GM18498 (cell line): ENCODE results near the gene MED19.
"Not testable (repeated sequence)": the region's sequence is repeated elsewhere in the genome, so short reads cannot be mapped to it uniquely, and the experiment has no call there.

Experiments used
- ATAC-seq: cut with Tn5 transposase; IDR thresholded peaks from one replicate; pipeline ENCODE4 v1.9.1; 2021; ENCODE audit warnings: mild to moderate bottlenecking, moderate library complexity; ENCODE audit not compliant: unreplicated experiment

The MED19 gene

GRCh38 chr11:57711414-57712255 is at the start of gene MED19:
TSS of gene MED19 (minus strand) at chr11:57712215. CDS start at chr11:57712179, 36 bp downstream.
- peak; percentile 51 for ATAC-seq

- no peak for ATAC-seq
These were observed 46.2 kb upstream of the MED19 start for GRCh38 chr11:57758174-57758573.

GRCh38 chr11:57752954-57753353 is 40.9 kb upstream of the MED19 start:
- ATAC-seq = no peak

- ATAC-seq = no peak
These were observed 39.8 kb upstream of the MED19 start, which contains the start of gene BTBD18 for GRCh38 chr11:57751676-57752253. TSS of gene BTBD18 (minus strand) at chr11:57751819. CDS start at chr11:57751188, 631 bp downstream.

- ATAC-seq = no peak
These were observed 39.2 kb upstream of the MED19 start for GRCh38 chr11:57751176-57751575.

GRCh38 chr11:57746920-57747319 is 34.9 kb upstream of the MED19 start:
- ATAC-seq = no peak

- no peak for ATAC-seq
These were observed 33.2 kb upstream of the MED19 start for GRCh38 chr11:57745206-57745605.

- no peak for ATAC-seq
These were observed 32.3 kb upstream of the MED19 start for GRCh38 chr11:57744357-57744756.

GRCh38 chr11:57742087-57742452 is 30.1 kb upstream of the MED19 start:
- ATAC-seq = no peak

GRCh38 chr11:57741132-57742086 is 29.4 kb upstream of the MED19 start, which contains the start of gene SELENOH:
TSS of gene SELENOH (plus strand) at chr11:57741491. CDS start at chr11:57741596, 105 bp downstream.
- ATAC-seq = peak; percentile 92

- ATAC-seq = peak; percentile 72
These were observed 23.7 kb upstream of the MED19 start for GRCh38 chr11:57735619-57736298.

GRCh38 chr11:57732661-57733060 is 20.6 kb upstream of the MED19 start:
- ATAC-seq = no peak

- ATAC-seq = no peak
These were observed 17.5 kb upstream of the MED19 start for GRCh38 chr11:57729479-57729878.

- no peak for ATAC-seq
These were observed 16.8 kb upstream of the MED19 start for GRCh38 chr11:57728829-57729228.

- ATAC-seq = no peak
These were observed 15.2 kb upstream of the MED19 start for GRCh38 chr11:57727185-57727584.

GRCh38 chr11:57716726-57717125 is 4.7 kb upstream of the MED19 start:
- not testable (repeated sequence) for ATAC-seq

GRCh38 chr11:57713835-57714234 is 1.8 kb upstream of the MED19 start:
- no peak for ATAC-seq

- peak; percentile 96 for ATAC-seq
These were observed 488 bp upstream of the MED19 start, which contains the start of gene TMX2 for GRCh38 chr11:57712256-57713150. TSS of gene TMX2 (plus strand) at chr11:57712593. CDS start at chr11:57712619, 26 bp downstream.

- ATAC-seq = no peak
These were observed 2.1 kb downstream of the MED19 start for GRCh38 chr11:57709802-57710367.
